Measurements from ENCODE around the gene ZBTB17. TPM values are rescaled to one million over a fixed set of nuclear protein-coding genes. Genes with fewer than 3 reads are reported as not detected.

The ZBTB17 gene
- total RNA-seq, 1 donor from 2014 or later: 63.9 TPM

DNA sequence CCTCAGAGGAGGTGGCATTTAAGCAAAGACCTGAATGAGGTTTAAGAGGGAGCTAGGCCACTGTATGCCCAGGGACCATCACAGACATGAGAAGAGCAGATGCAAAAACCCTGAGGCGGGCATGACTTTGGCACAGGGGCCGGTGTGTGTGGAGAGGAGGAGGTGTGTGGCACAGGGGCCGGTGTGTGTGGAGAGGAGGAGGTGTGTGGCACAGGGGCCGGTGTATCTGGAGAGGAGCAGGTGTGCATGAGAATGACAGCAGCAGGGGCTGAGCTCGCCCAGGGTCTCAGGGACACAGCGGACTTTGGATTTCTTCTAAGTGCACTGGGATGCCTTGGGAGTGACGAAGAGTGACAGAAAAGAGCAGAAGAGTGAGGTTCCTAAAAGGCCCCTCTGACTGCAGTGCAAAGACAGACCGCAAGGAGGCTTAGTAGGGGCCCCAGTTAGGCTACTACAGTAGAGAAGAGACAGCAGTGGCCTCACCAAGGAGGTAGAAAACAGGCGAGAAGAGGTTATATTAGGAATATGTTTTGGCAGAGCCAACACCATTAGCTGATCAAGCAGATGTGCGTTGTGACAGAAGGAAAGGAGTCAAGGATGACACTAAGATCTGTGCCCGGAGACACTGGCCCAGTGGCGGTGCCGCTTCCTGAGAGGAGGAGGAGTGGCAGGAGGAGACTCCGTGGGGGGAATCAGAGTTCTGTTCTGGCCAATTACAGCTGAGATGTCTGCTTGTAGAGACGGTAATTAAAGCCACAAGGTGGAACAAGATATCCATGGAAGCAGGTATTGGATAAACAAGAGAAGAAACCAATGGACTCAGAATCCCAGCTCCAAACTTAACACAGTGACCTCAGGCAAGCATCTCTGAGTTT lies 18.4 kb downstream of the ZBTB17 start:
- Mint-ChIP-seq H3K36me3 (ENCODE audit: low read depth) (peaks cover 57% of the 10 kb centered on the region), H3K27me3 (no peaks in the 10 kb centered on the region), H3K27ac (peak overlapping the region; percentile 92), H3K4me1 (peaks cover 74% of the 10 kb centered on the region), H3K9me3 (no peaks in the 10 kb centered on the region), H3K4me3 (peak overlapping the region; percentile 23)
- intact Hi-C loops (cut with micrococcal nuclease): no loop called here
- no peak for DNase-seq

DNA sequence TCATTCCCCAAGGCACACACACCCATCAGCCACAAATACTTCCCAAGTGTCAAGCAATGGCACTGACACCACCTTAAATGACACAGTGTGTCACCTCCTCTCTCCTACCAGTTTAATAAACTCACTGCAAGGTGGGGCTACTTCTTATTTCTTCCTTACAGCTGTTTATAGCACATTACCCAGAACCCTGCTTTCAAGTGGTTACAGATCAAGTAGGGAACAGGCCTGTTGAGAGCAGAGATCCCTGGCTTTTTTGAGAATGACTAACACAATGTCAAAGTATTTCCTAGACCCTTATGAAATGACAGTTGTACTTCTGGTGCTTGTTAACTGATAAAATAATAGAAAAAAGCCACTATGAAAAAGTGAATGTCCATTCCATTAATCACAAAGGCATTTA lies 19.8 kb downstream of the ZBTB17 start:
- intact Hi-C loops (cut with micrococcal nuclease): no loop called here
- H3K36me3 Mint-ChIP-seq (ENCODE audit: low read depth): peaks cover 57% of the 10 kb centered on the region
- no peaks in the 10 kb centered on the region for H3K27me3 Mint-ChIP-seq

DNA sequence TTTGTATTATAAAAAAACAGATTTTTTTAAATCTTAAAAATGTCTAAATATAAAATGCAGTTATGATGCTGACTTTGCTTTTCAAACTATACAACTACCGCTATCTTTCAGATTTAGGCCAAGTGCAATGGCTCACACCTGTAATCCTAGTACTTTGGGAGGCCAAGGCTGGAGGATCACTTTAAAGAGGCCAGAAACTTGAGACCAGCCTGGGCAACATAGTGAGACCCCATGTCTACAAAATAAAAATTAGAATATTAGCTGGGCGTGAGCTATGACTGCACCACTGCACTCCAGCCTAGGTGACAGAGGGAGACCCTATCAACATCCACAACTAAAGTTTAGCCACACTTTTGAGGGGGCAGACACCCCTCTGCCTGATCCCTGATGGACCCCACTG lies 20.3 kb downstream of the ZBTB17 start:
- H3K9me3 Mint-ChIP-seq: no peaks in the 10 kb centered on the region
- intact Hi-C loops (cut with micrococcal nuclease): no loop called here
- peak overlapping the region; percentile 51 for H3K27ac Mint-ChIP-seq
- no peak overlapping the region for H3K4me3 Mint-ChIP-seq
- DNase-seq: no peak
- no peaks in the 10 kb centered on the region for H3K27me3 Mint-ChIP-seq
- H3K36me3 Mint-ChIP-seq (ENCODE audit: low read depth): peaks cover 61% of the 10 kb centered on the region
- peaks cover 84% of the 10 kb centered on the region for H3K4me1 Mint-ChIP-seq

More for the DNA sequence above, 19.8 kb downstream of the ZBTB17 start:
- DNase-seq: no peak
- Mint-ChIP-seq H3K4me3 (no peak overlapping the region), H3K27ac (peak overlapping the region; percentile 51), H3K9me3 (no peaks in the 10 kb centered on the region), H3K4me1 (peaks cover 79% of the 10 kb centered on the region)

DNA sequence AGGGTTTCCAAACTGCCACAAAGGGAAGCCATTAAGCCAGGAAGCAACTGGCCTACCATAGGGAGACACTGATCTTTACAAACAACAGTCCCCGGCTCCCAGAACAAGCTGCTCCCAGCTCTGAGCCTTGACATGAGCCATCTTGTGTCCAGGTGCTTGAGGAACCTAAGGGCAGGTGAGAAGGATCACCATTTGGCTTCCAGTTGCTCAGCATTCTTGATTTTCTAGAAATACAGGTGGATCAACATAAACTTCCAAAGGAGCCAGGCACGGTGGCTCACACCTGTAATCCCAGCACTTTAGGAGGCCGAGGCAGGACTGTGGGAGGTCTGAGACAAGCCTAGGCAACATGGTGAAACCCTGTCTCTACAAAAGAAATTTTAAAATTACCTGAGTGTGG lies 21.6 kb downstream of the ZBTB17 start:
- intact Hi-C loops (cut with micrococcal nuclease): loop anchor here (5.0 kb wide), 1 partner anchor 107 kb away; the partner anchor contains the start of gene SPEN
- H3K9me3 Mint-ChIP-seq: no peaks in the 10 kb centered on the region
- peak overlapping the region; percentile 82 for H3K27ac Mint-ChIP-seq
- H3K4me3 Mint-ChIP-seq: no peak overlapping the region
- no peaks in the 10 kb centered on the region for H3K27me3 Mint-ChIP-seq
- DNase-seq: no peak
- peaks cover 62% of the 10 kb centered on the region for H3K36me3 Mint-ChIP-seq (ENCODE audit: low read depth)
- peaks cover 85% of the 10 kb centered on the region for H3K4me1 Mint-ChIP-seq

DNA sequence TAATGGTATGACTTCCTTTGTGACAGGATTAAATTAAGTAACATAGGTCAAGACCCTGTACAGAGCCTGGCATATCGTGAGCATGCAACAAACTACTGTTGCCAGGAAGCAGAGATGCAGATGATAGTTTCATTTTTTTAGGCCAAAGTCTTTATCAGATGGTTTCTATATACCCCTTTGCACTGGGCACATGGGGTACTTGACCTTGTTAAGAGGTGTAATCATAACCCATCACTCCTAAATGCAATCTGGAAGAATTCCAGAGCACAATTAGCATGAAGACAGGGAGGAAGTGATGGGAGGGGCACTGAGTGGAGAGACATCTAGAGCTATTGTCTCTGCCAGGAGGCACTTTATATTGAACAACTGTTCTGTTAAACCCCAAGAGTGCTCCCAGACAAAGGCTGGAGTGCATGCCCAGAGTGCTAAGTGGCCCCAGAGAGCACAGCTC lies 22.1 kb downstream of the ZBTB17 start:
- Mint-ChIP-seq H3K4me3 (peak overlapping the region; percentile 26), H3K27me3 (no peaks in the 10 kb centered on the region), H3K36me3 (ENCODE audit: low read depth) (peaks cover 67% of the 10 kb centered on the region), H3K27ac (peak overlapping the region; percentile 82), H3K4me1 (peaks cover 86% of the 10 kb centered on the region), H3K9me3 (no peaks in the 10 kb centered on the region)
- intact Hi-C loops (cut with micrococcal nuclease): loop anchor here (5.0 kb wide), 1 partner anchor 107 kb away; the partner anchor contains the start of gene SPEN
- no peak for DNase-seq

DNA sequence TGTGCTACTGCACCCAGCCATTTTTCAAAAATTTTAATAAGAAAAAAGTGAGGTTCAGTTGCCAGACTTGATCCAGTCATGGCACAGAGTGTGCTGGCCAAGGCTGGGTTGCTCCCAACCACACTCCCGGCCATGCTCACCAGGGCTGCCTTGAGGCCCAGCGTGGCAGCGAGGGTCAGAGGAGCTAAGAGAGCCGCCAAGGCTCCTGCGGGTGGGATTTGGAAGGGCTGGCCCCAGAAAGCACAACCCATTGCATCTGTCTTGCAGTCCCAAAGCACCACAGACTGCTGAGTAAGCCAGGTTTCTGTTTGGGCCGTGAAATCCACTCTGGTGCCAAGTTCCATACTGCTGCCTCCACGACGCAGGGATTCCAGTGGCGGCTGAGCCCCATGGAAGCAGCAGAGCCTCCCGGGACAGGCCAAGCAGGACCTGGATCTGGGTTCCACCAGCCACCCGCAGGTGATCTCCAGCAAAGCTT lies 22.6 kb downstream of the ZBTB17 start:
- DNase-seq: no peak
- H3K36me3 Mint-ChIP-seq (ENCODE audit: low read depth): peaks cover 72% of the 10 kb centered on the region
- H3K4me1 Mint-ChIP-seq: peaks cover 87% of the 10 kb centered on the region
- peak overlapping the region; percentile 82 for H3K27ac Mint-ChIP-seq
- intact Hi-C loops (cut with micrococcal nuclease): loop anchor here (5.0 kb wide), 1 partner anchor 106 kb away; the partner anchor contains the start of gene SPEN
- no peaks in the 10 kb centered on the region for H3K27me3 Mint-ChIP-seq
- peak overlapping the region; percentile 26 for H3K4me3 Mint-ChIP-seq
- H3K9me3 Mint-ChIP-seq: no peaks in the 10 kb centered on the region

DNA sequence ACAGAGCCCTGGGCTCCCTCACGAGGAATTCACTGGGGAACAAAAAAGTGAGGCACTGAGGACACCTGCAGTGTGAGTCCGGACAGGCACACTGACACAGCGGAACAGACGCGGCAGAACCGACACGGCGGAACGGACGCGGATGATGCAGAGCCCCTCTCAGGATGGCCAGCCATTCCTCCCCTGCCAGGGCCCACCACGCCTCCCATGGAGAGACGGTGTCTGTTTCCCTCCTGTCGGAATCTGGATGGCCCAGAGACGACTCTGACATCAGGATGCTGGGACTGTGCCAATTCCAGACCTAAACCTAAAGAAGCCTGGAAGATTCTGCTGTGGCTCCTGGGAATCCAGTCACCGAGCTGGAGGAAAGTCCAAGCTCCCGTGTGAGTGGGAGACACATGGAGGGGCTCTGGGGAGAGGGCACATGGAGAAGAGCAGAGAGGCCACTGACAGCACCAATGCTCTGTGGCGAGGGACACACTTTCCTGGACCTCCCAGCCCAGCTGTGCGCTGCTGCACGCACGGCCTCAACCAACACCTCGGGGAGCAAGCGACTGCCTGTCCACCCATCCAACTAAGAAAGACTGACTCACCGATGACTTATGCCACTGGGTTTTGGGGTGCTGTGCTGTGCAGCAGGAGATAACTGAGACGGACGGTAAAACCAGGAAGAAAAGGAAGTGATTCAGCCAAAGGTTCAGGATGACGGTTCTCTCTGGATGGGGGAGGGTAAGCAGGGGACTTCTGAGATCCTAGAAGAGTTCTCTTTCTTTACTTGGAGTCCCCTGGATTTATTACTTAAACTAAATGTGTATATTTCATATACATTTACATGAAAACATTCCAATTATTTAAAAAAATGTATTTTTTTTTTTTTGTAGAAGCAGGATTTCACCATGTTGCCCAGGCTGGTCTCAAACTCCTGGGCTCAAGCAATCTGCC lies 23.3 kb downstream of the ZBTB17 start:
- no peaks in the 10 kb centered on the region for H3K9me3 Mint-ChIP-seq
- H3K4me3 Mint-ChIP-seq: peak overlapping the region; percentile 67
- peak; percentile 77 for DNase-seq
- peaks cover 74% of the 10 kb centered on the region for H3K36me3 Mint-ChIP-seq (ENCODE audit: low read depth)
- peaks cover 87% of the 10 kb centered on the region for H3K4me1 Mint-ChIP-seq
- H3K27me3 Mint-ChIP-seq: no peaks in the 10 kb centered on the region
- peak overlapping the region; percentile 94 for H3K27ac Mint-ChIP-seq
- intact Hi-C loops (cut with micrococcal nuclease): loop anchor here (1.0 to 5.0 kb wide), 2 partner anchors 14 to 105 kb away; partner anchors contain the start of gene SPEN

DNA sequence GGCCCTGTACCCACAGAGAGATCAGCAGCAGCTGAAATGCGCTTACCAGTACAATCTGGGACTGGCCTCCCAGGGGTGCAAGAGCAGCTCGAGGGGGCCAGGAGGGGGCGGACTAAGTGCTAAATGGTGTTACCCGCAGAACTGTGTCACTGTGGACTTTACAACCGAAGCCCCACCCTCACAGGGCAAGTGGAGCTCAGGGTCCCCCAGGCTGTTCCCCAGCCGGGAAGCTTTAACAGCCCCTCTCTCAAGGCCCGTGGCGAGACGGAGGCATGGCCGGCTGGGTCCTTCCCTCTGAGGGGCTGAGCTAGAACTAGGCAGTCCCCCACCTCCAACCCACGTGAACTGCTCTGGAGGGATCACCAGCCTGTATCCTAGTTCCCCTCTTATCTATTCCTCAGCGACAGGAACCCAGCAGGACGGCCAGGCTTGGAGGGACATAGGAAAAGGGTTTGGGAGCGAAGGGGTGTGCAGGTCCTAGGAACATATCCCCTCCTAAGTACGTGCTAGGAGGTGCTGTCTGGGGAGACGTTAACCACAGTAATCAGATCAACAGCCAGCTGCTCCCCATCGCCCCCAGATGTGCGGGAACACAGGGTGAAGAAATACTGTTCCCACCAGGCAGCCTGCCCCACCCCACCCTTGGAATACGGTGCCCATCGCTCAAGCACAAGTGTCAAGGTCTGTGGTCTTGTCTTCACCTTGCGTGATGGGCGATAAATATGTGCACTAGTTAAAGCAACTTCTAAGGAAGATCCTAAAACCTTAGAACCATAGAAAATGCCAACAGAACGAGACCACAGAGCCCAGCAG lies 24.4 kb downstream of the ZBTB17 start:
- intact Hi-C loops (cut with micrococcal nuclease): loop anchor here (1.0 to 5.0 kb wide), 3 partner anchors 8 to 104 kb away; partner anchors contain the start of gene SPEN
- peaks cover 70% of the 10 kb centered on the region for H3K36me3 Mint-ChIP-seq (ENCODE audit: low read depth)
- H3K27ac Mint-ChIP-seq: peak overlapping the region; percentile 94
- no peak for DNase-seq
- peak overlapping the region; percentile 67 for H3K4me3 Mint-ChIP-seq
- H3K27me3 Mint-ChIP-seq: no peaks in the 10 kb centered on the region
- H3K9me3 Mint-ChIP-seq: no peaks in the 10 kb centered on the region
- H3K4me1 Mint-ChIP-seq: peaks cover 83% of the 10 kb centered on the region

DNA sequence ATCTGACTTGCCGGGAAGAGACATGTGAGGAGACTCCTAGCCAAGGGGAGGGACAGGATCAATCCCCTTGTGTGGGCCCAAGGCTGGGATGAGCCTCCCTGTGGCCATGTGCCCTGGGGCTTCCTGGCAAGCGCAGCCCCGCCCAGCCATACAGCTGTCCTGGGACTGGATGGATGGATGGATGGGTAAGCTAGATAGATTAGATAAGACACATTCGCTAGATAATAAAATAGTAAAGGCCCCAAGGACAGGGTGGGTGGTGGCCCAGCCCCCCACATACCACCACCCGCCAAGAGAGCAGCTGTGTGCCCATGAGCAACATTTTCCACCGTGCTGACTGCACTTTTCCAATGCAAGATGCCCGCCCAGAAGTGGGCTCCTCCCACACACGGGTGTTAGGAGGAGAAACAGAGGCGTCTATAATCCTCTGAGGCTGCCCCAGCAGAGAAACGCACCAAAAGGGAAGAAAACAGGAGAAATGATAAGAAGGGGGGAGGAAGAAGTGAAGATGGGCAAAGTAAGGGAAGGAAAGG lies 25.1 kb downstream of the ZBTB17 start:
- Mint-ChIP-seq H3K4me3 (peak overlapping the region; percentile 67), H3K9me3 (no peaks in the 10 kb centered on the region), H3K4me1 (peaks cover 80% of the 10 kb centered on the region), H3K27me3 (no peaks in the 10 kb centered on the region), H3K27ac (peak overlapping the region; percentile 94), H3K36me3 (ENCODE audit: low read depth) (peaks cover 67% of the 10 kb centered on the region)
- intact Hi-C loops (cut with micrococcal nuclease): loop anchor here (1.0 to 5.0 kb wide), 2 partner anchors 8 to 104 kb away; partner anchors contain the start of gene SPEN
- peak; percentile 88 for DNase-seq

DNA sequence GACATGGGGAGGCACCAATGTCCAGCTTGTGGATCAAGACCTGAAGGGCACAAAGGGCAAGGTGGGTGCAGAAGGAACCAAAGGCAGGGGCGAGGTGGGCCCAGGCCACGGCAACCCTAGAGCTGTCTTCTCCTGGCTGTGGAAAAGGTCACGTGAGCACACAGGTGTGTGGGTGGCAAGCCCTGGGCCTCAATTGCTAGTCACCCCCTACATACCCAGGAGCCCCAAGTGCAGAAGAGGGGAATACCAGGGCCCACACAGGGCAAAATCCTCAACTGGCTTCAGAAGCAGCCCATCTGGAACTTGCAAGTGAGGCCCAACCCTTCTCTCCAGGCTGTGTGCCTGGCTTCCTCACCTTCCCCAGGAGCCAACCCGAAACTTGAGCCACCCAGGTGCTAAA lies 25.6 kb downstream of the ZBTB17 start:
- H3K27me3 Mint-ChIP-seq: no peaks in the 10 kb centered on the region
- H3K4me3 Mint-ChIP-seq: peak overlapping the region; percentile 67
- peak overlapping the region; percentile 94 for H3K27ac Mint-ChIP-seq
- intact Hi-C loops (cut with micrococcal nuclease): loop anchor here (5.0 kb wide), 1 partner anchor 103 kb away; the partner anchor contains the start of gene SPEN
- H3K9me3 Mint-ChIP-seq: no peaks in the 10 kb centered on the region
- no peak for DNase-seq
- H3K4me1 Mint-ChIP-seq: peaks cover 77% of the 10 kb centered on the region
- peaks cover 64% of the 10 kb centered on the region for H3K36me3 Mint-ChIP-seq (ENCODE audit: low read depth)

DNA sequence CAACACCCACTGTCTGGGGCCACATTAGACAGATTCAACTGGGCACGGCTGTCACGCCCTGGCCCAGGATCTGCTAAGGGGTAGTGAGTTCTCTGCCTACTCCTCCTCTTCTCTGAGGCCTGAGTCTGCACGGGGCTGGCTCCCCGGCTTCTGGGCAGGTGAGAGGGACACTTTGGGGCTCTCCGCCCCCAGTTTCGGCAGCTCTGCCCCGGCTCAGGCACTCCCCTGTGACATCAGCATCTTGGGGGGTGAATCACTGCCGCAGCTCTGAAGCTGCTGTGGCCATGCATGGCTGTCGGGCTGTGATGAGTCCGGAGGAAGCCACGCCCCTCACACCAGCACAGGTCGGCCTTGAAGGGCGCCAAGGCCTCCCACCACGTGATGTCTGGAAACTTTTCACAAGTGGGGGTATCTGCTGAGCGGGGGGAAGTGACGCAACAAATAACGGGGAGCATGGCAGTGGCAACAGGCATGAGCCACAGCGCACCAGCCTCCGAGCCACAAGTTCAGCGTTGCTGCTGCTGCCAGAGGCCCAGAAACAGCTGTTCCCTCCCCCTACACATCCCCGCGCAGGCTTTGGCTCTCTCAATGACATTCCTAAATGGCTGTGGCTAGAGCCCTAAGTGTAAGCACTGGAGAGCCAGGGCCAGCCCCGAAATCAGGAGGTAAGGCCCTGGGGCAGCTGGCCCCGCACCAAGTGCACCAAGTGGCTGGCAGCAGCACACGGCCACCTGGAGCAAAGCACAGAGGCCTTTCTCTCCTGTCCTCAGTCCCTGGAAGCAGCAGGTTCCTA lies 26.3 kb downstream of the ZBTB17 start:
- H3K4me1 Mint-ChIP-seq: peaks cover 73% of the 10 kb centered on the region
- peak; percentile 87 for DNase-seq
- H3K27me3 Mint-ChIP-seq: no peaks in the 10 kb centered on the region
- peak overlapping the region; percentile 67 for H3K4me3 Mint-ChIP-seq
- H3K27ac Mint-ChIP-seq: peak overlapping the region; percentile 94
- H3K9me3 Mint-ChIP-seq: no peaks in the 10 kb centered on the region
- peaks cover 64% of the 10 kb centered on the region for H3K36me3 Mint-ChIP-seq (ENCODE audit: low read depth)
- intact Hi-C loops (cut with micrococcal nuclease): loop anchor here (1.0 to 5.0 kb wide), 3 partner anchors 26 to 102 kb away; partner anchors contain the start of gene SPEN
